Measurements from ENCODE around the gene CEL. TPM values are rescaled to one million over a fixed set of nuclear protein-coding genes. Genes with fewer than 3 reads are reported as not detected.

Gene CEL
- total and polyA plus RNA-seq, 11 donors: 0.61 to 4.0 (median 2.3) TPM

DNA sequence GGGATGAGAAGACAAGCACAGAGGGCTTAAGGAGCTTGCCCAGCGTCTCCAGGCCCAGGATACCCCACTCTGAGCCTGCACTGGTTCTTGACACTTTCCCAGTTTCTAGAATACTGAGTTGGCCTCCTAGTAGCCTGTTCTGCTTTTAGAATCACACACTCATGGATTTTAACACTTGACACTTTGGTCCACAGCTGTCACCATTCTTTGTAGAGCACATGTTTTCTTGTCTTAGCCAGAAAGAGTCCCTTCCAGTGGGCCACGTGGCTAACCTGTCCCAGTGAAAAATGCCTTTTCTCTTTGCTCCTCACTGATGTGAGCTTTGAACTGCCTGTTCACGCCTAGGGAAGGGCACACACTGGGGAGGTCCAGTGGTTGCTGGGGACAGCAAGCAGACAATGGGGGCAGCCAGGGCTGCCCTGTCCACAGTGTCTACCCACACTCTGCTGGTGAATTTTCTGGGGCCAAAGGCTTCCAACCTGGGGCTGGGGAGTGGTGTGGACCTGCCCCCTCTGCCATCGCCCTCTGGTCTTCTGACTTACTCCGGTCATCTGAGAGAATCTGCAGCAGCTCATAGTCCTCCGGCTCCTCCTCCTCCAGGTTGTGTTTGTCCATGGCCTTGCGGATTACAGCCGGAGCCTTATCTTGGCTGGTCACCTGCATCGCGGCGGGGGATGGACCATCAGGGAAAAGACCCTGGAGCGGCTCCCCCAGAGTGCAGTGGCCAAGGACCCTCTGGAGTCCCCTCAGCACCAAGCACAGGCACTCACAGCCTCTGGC, 38.1 kb downstream of the CEL start:
- intact Hi-C loops (cut with DNase I): loop anchor here in 4 of 10 donors (5.0 kb wide), 3 partner anchors 53 to 63 kb away; no protein-coding TSS in a partner anchor
- ATAC-seq: no peak
- H3K27me3 ChIP-seq: no peaks in the 10 kb centered on the region
- peaks cover 11 to 89% (median 77%) of the 10 kb centered on the region in 9 donors for H3K36me3 ChIP-seq
- no peak overlapping the region for H3K27ac ChIP-seq
- H3K9me3 ChIP-seq: peaks cover 0 to 23% (median 12%) of the 10 kb centered on the region in 12 donors
- DNase-seq: peak in 2 of 5 donors; percentile 3 to 60
- TF ChIP-seq POLR2A (IDR thresholded peaks at IDR 0.05): no peak
- TF ChIP-seq, protein P1, sequence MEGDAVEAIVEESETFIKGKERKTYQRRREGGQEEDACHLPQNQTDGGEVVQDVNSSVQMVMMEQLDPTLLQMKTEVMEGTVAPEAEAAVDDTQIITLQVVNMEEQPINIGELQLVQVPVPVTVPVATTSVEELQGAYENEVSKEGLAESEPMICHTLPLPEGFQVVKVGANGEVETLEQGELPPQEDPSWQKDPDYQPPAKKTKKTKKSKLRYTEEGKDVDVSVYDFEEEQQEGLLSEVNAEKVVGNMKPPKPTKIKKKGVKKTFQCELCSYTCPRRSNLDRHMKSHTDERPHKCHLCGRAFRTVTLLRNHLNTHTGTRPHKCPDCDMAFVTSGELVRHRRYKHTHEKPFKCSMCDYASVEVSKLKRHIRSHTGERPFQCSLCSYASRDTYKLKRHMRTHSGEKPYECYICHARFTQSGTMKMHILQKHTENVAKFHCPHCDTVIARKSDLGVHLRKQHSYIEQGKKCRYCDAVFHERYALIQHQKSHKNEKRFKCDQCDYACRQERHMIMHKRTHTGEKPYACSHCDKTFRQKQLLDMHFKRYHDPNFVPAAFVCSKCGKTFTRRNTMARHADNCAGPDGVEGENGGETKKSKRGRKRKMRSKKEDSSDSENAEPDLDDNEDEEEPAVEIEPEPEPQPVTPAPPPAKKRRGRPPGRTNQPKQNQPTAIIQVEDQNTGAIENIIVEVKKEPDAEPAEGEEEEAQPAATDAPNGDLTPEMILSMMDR (IDR thresholded peaks at IDR 0.05): no peak
- 89 to 93% (median 92%) methylated on average over 12 of the region's 12 CpGs for whole genome bisulfite sequencing, 4 donors
- peaks cover 0 to 3% (median 0%) of the 10 kb centered on the region in 12 donors for H3K4me1 ChIP-seq
- H3K4me3 ChIP-seq: no peak overlapping the region

DNA sequence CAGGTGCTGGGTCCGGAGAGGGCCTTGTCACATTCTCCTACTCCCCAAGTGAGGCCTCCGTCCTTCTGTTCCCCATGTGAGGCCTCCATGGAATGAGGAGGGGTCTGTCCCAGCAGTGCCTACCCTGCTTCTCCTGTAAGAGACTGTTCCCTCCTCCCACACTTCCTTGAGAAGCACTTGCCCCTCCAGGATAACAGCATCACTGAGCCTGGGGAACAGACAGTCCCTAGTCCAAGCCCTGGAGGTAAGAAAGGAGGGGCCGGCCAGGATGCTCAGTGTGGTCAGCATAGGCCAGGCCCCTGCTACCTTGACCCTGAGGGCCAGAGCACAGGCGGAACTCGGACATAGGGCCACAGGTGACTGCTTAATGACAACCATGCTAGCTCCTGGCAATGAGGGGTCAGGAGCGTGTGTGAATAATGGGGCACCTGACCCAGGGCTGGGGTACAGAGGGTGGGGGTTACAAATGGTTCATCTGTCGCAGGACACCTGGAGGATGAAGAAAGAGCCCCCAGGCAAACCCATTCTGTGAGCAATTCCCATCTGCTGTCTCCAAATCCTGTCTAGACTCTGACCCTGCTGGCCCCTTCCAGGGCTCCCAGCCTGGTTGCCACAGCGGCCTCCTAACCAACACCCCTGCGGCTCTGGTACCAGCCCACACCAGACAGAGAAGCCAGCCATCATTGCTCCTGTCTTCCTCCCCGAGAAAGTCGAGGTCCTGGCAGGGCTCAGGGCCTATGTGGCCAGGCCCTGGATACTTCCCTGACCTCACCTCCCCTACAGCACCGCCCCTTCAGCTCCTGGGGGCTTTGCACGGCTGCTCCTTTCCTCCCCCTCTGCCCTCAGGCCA, 39.0 kb downstream of the CEL start:
- no peak overlapping the region for H3K4me3 ChIP-seq
- no peak for TF ChIP-seq POLR2A (IDR thresholded peaks at IDR 0.05)
- TF ChIP-seq, protein P1 (IDR thresholded peaks at IDR 0.05): no peak
- intact Hi-C loops (cut with DNase I): loop anchor here in 3 of 10 donors (5.0 kb wide), 3 partner anchors 53 to 63 kb away; no protein-coding TSS in a partner anchor
- H3K27me3 ChIP-seq: no peaks in the 10 kb centered on the region
- 84 to 94% (median 89%) methylated on average over 13 of the region's 13 CpGs for WGBS, 4 donors
- no peak for ATAC-seq
- H3K4me1 ChIP-seq: peaks cover 0 to 3% (median 0%) of the 10 kb centered on the region in 12 donors
- no peak overlapping the region for H3K27ac ChIP-seq
- peak in 1 of 5 donors; percentile 16 for DNase-seq
- H3K36me3 ChIP-seq: peaks cover 11 to 94% (median 83%) of the 10 kb centered on the region in 9 donors
- H3K9me3 ChIP-seq: peaks cover 0 to 15% (median 9%) of the 10 kb centered on the region in 12 donors

DNA sequence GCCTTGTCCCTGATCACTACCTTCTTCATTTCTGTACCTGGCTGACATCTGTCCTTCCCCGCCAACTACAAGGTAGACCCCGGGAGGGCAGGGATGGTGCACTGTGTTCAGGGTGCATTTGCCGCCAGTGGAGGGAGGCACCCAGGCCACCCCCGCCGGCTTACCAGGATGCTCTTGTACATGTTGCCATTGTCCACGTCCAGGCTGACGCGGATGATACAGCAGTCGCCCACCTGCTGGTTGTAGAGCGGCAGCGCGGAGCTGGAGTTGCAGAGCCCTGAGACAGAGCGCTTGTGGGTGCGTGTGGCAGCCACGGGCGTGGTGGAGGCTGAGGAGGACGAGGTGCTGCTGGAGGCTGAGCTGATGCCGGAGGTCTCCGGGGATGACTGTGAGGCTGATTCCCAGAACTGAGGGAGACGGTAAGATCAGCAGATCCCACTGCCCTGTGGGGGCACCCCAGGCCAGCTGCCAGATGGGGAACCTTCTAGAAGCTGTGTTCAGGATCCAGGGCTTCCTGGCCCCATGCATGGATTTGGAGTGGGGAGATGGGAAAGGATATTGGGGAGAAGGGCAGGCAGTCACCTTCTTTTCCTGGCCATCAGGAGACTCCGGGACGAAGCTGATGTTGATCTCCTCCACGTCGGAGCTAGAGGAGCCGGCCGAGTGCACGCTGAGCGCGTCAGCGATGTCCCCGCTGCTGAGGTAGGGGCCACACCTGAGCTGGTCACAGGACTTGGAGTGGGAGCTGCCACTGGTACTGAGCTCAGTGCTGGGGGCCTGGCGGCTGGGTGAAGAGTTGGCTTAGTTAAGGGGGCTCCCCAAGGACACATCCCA, 39.8 kb downstream of the CEL start:
- Histone ChIP-seq H3K4me3 (no peak overlapping the region), H3K27me3 (no peaks in the 10 kb centered on the region), H3K9me3 (peaks cover 0 to 7% (median 2%) of the 10 kb centered on the region in 12 donors), H3K36me3 (peaks cover 13 to 97% (median 90%) of the 10 kb centered on the region in 9 donors), H3K4me1 (peaks cover 0 to 3% (median 0%) of the 10 kb centered on the region in 12 donors), H3K27ac (no peak overlapping the region)
- ATAC-seq (no peak), DNase-seq (peak in 2 of 5 donors; percentile 22 to 55)
- WGBS, 4 donors: 94 to 96% (median 96%) methylated on average over 32 of the region's 32 CpGs
- no peak for TF ChIP-seq POLR2A (IDR thresholded peaks at IDR 0.05)
- TF ChIP-seq, protein P1 (IDR thresholded peaks at IDR 0.05): no peak
- intact Hi-C loops (cut with DNase I): loop anchor here in 7 of 10 donors (1.0 to 5.0 kb wide), 6 partner anchors 41 to 64 kb away; no protein-coding TSS in a partner anchor
